ENCODE results near the gene CAMK2D.

CAMK2D gene

GRCh38 chr4:113423631-113424030, 337.9 kb downstream of the CAMK2D start:
- Histone ChIP-seq H3K9ac (ENCODE audit: low read length) (no peak overlapping the region), H3K9me3 (ENCODE audit: control insufficient read depth, insufficient read depth, low read depth, low read length) (peaks cover 10% of the 10 kb centered on the region), H3K4me3 (ENCODE audit: low read depth, low read length) (no peak overlapping the region), H3K36me3 (ENCODE audit: control insufficient read depth, insufficient read depth, low read length) (no peaks in the 10 kb centered on the region), H3K27me3 (ENCODE audit: control insufficient read depth, insufficient read depth, low read length) (no peaks in the 10 kb centered on the region), H3K4me1 (ENCODE audit: control insufficient read depth, insufficient read depth, low read length) (no peaks in the 10 kb centered on the region), H3K27ac (ENCODE audit: low read depth, low read length) (no peak overlapping the region)

- Histone ChIP-seq H3K4me3 (ENCODE audit: low read depth, low read length) (no peak overlapping the region), H3K27me3 (ENCODE audit: control insufficient read depth, insufficient read depth, low read length) (no peaks in the 10 kb centered on the region), H3K27ac (ENCODE audit: low read depth, low read length) (no peak overlapping the region), H3K9ac (ENCODE audit: low read length) (no peak overlapping the region), H3K36me3 (ENCODE audit: control insufficient read depth, insufficient read depth, low read length) (no peaks in the 10 kb centered on the region), H3K4me1 (ENCODE audit: control insufficient read depth, insufficient read depth, low read length) (no peaks in the 10 kb centered on the region), H3K9me3 (ENCODE audit: control insufficient read depth, insufficient read depth, low read depth, low read length) (peaks cover 10% of the 10 kb centered on the region)
These were observed 340.6 kb downstream of the CAMK2D start for GRCh38 chr4:113420938-113421337.

GRCh38 chr4:113419631-113420030, 341.9 kb downstream of the CAMK2D start:
- Histone ChIP-seq H3K27me3 (ENCODE audit: control insufficient read depth, insufficient read depth, low read length) (no peaks in the 10 kb centered on the region), H3K4me3 (ENCODE audit: low read depth, low read length) (no peak overlapping the region)

GRCh38 chr4:113411496-113411938, 350.0 kb downstream of the CAMK2D start:
- H3K9ac ChIP-seq (ENCODE audit: low read length): no peak overlapping the region
- H3K4me1 ChIP-seq (ENCODE audit: control insufficient read depth, insufficient read depth, low read length): 0 out of 2 replicates have a peak, but pooled peaks cover 3% of the 10 kb centered on the region
- H3K27me3 ChIP-seq (ENCODE audit: control insufficient read depth, insufficient read depth, low read length): no peaks in the 10 kb centered on the region
- H3K36me3 ChIP-seq (ENCODE audit: control insufficient read depth, insufficient read depth, low read length): no peaks in the 10 kb centered on the region
- no peak overlapping the region for H3K4me3 ChIP-seq (ENCODE audit: low read depth, low read length)
- no peaks in the 10 kb centered on the region for H3K9me3 ChIP-seq (ENCODE audit: control insufficient read depth, insufficient read depth, low read depth, low read length)
- no peak overlapping the region for H3K27ac ChIP-seq (ENCODE audit: low read depth, low read length)

More at GRCh38 chr4:113419631-113420030, 341.9 kb downstream of the CAMK2D start:
- Histone ChIP-seq H3K4me1 (ENCODE audit: control insufficient read depth, insufficient read depth, low read length) (no peaks in the 10 kb centered on the region), H3K36me3 (ENCODE audit: control insufficient read depth, insufficient read depth, low read length) (no peaks in the 10 kb centered on the region), H3K27ac (ENCODE audit: low read depth, low read length) (no peak overlapping the region), H3K9ac (ENCODE audit: low read length) (no peak overlapping the region), H3K9me3 (ENCODE audit: control insufficient read depth, insufficient read depth, low read depth, low read length) (peaks cover 10% of the 10 kb centered on the region)

GRCh38 chr4:113410686-113411085, 350.9 kb downstream of the CAMK2D start:
- Histone ChIP-seq H3K4me3 (ENCODE audit: low read depth, low read length) (no peak overlapping the region), H3K36me3 (ENCODE audit: control insufficient read depth, insufficient read depth, low read length) (no peaks in the 10 kb centered on the region), H3K9ac (ENCODE audit: low read length) (no peak overlapping the region), H3K27me3 (ENCODE audit: control insufficient read depth, insufficient read depth, low read length) (no peaks in the 10 kb centered on the region), H3K9me3 (ENCODE audit: control insufficient read depth, insufficient read depth, low read depth, low read length) (no peaks in the 10 kb centered on the region), H3K4me1 (ENCODE audit: control insufficient read depth, insufficient read depth, low read length) (0 out of 2 replicates have a peak, but pooled peaks cover 4% of the 10 kb centered on the region), H3K27ac (ENCODE audit: low read depth, low read length) (no peak overlapping the region)

- no peaks in the 10 kb centered on the region for H3K9me3 ChIP-seq (ENCODE audit: control insufficient read depth, insufficient read depth, low read depth, low read length)
- no peak overlapping the region for H3K4me3 ChIP-seq (ENCODE audit: low read depth, low read length)
- no peak overlapping the region for H3K9ac ChIP-seq (ENCODE audit: low read length)
- no peaks in the 10 kb centered on the region for H3K36me3 ChIP-seq (ENCODE audit: control insufficient read depth, insufficient read depth, low read length)
- H3K27ac ChIP-seq (ENCODE audit: low read depth, low read length): no peak overlapping the region
- 0 out of 2 replicates have a peak, but pooled peaks cover 4% of the 10 kb centered on the region for H3K4me1 ChIP-seq (ENCODE audit: control insufficient read depth, insufficient read depth, low read length)
- no peaks in the 10 kb centered on the region for H3K27me3 ChIP-seq (ENCODE audit: control insufficient read depth, insufficient read depth, low read length)
These were observed 352.4 kb downstream of the CAMK2D start for GRCh38 chr4:113409181-113409580.

- Histone ChIP-seq H3K9me3 (ENCODE audit: control insufficient read depth, insufficient read depth, low read depth, low read length) (no peaks in the 10 kb centered on the region), H3K4me1 (ENCODE audit: control insufficient read depth, insufficient read depth, low read length) (0 out of 2 replicates have a peak, but pooled peaks cover 4% of the 10 kb centered on the region)
These were observed 354.1 kb downstream of the CAMK2D start for GRCh38 chr4:113407409-113407808.

GRCh38 chr4:113406723-113407016, 354.9 kb downstream of the CAMK2D start:
- no peaks in the 10 kb centered on the region for H3K9me3 ChIP-seq (ENCODE audit: control insufficient read depth, insufficient read depth, low read depth, low read length)
- H3K4me1 ChIP-seq (ENCODE audit: control insufficient read depth, insufficient read depth, low read length): 0 out of 2 replicates have a peak, but pooled peaks cover 4% of the 10 kb centered on the region
- H3K27me3 ChIP-seq (ENCODE audit: control insufficient read depth, insufficient read depth, low read length): no peaks in the 10 kb centered on the region
- H3K27ac ChIP-seq (ENCODE audit: low read depth, low read length): no peak overlapping the region
- no peak overlapping the region for H3K9ac ChIP-seq (ENCODE audit: low read length)
- H3K4me3 ChIP-seq (ENCODE audit: low read depth, low read length): no peak overlapping the region
- no peaks in the 10 kb centered on the region for H3K36me3 ChIP-seq (ENCODE audit: control insufficient read depth, insufficient read depth, low read length)

More at GRCh38 chr4:113407409-113407808, 354.1 kb downstream of the CAMK2D start:
- Histone ChIP-seq H3K36me3 (ENCODE audit: control insufficient read depth, insufficient read depth, low read length) (no peaks in the 10 kb centered on the region), H3K27ac (ENCODE audit: low read depth, low read length) (no peak overlapping the region), H3K9ac (ENCODE audit: low read length) (no peak overlapping the region), H3K4me3 (ENCODE audit: low read depth, low read length) (no peak overlapping the region), H3K27me3 (ENCODE audit: control insufficient read depth, insufficient read depth, low read length) (no peaks in the 10 kb centered on the region)

GRCh38 chr4:113405874-113406722, 355.4 kb downstream of the CAMK2D start:
- H3K36me3 ChIP-seq (ENCODE audit: control insufficient read depth, insufficient read depth, low read length): no peaks in the 10 kb centered on the region
- H3K27ac ChIP-seq (ENCODE audit: low read depth, low read length): no peak overlapping the region
- no peaks in the 10 kb centered on the region for H3K9me3 ChIP-seq (ENCODE audit: control insufficient read depth, insufficient read depth, low read depth, low read length)
- H3K4me3 ChIP-seq (ENCODE audit: low read depth, low read length): no peak overlapping the region
- 0 out of 2 replicates have a peak, but pooled peaks cover 4% of the 10 kb centered on the region for H3K4me1 ChIP-seq (ENCODE audit: control insufficient read depth, insufficient read depth, low read length)
- no peak overlapping the region for H3K9ac ChIP-seq (ENCODE audit: low read length)
- no peaks in the 10 kb centered on the region for H3K27me3 ChIP-seq (ENCODE audit: control insufficient read depth, insufficient read depth, low read length)

- Histone ChIP-seq H3K4me3 (ENCODE audit: low read depth, low read length) (no peak overlapping the region), H3K9ac (ENCODE audit: low read length) (no peak overlapping the region), H3K4me1 (ENCODE audit: control insufficient read depth, insufficient read depth, low read length) (0 out of 2 replicates have a peak, but pooled peaks cover 4% of the 10 kb centered on the region), H3K36me3 (ENCODE audit: control insufficient read depth, insufficient read depth, low read length) (no peaks in the 10 kb centered on the region), H3K27ac (ENCODE audit: low read depth, low read length) (no peak overlapping the region), H3K27me3 (ENCODE audit: control insufficient read depth, insufficient read depth, low read length) (no peaks in the 10 kb centered on the region), H3K9me3 (ENCODE audit: control insufficient read depth, insufficient read depth, low read depth, low read length) (no peaks in the 10 kb centered on the region)
These were observed 356.7 kb downstream of the CAMK2D start for GRCh38 chr4:113404841-113405240.

- Histone ChIP-seq H3K4me3 (ENCODE audit: low read depth, low read length) (no peak overlapping the region), H3K9ac (ENCODE audit: low read length) (no peak overlapping the region), H3K36me3 (ENCODE audit: control insufficient read depth, insufficient read depth, low read length) (no peaks in the 10 kb centered on the region), H3K27me3 (ENCODE audit: control insufficient read depth, insufficient read depth, low read length) (no peaks in the 10 kb centered on the region), H3K4me1 (ENCODE audit: control insufficient read depth, insufficient read depth, low read length) (0 out of 2 replicates have a peak, but pooled peaks cover 4% of the 10 kb centered on the region), H3K9me3 (ENCODE audit: control insufficient read depth, insufficient read depth, low read depth, low read length) (no peaks in the 10 kb centered on the region), H3K27ac (ENCODE audit: low read depth, low read length) (no peak overlapping the region)
These were observed 357.4 kb downstream of the CAMK2D start for GRCh38 chr4:113404167-113404571.
